ENCODE results near the gene RABGAP1L.

DNA sequence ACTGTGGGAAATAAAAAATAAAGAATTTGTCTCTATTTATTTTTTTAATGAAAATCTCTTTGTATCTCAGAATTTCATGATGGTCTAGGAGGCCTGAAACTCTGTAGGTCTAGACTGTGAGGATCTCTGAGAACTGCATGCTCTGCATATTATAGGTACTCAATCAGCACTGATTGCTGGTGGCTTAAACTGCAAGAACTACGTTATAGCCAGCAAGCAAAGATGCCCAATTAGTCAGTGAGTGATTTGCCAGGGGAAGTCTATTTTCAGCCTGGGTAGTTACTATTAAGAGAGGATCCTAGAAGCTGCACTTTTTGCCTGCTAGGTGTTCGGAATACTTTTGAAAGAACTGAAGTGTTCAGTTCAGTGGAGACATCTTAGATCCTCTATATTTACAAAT lies 375.9 kb downstream of the RABGAP1L start:
- TF ChIP-seq, protein P1, sequence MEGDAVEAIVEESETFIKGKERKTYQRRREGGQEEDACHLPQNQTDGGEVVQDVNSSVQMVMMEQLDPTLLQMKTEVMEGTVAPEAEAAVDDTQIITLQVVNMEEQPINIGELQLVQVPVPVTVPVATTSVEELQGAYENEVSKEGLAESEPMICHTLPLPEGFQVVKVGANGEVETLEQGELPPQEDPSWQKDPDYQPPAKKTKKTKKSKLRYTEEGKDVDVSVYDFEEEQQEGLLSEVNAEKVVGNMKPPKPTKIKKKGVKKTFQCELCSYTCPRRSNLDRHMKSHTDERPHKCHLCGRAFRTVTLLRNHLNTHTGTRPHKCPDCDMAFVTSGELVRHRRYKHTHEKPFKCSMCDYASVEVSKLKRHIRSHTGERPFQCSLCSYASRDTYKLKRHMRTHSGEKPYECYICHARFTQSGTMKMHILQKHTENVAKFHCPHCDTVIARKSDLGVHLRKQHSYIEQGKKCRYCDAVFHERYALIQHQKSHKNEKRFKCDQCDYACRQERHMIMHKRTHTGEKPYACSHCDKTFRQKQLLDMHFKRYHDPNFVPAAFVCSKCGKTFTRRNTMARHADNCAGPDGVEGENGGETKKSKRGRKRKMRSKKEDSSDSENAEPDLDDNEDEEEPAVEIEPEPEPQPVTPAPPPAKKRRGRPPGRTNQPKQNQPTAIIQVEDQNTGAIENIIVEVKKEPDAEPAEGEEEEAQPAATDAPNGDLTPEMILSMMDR (conservative IDR thresholded peaks at IDR 0.05; ENCODE audit: low read depth, low read length) = no peak
- TF ChIP-seq RCOR1 (IDR thresholded peaks at IDR 0.05; ENCODE audit: insufficient replicate concordance, low read length) = no peak
